ENCODE data around the gene EVA1A.

DNA sequence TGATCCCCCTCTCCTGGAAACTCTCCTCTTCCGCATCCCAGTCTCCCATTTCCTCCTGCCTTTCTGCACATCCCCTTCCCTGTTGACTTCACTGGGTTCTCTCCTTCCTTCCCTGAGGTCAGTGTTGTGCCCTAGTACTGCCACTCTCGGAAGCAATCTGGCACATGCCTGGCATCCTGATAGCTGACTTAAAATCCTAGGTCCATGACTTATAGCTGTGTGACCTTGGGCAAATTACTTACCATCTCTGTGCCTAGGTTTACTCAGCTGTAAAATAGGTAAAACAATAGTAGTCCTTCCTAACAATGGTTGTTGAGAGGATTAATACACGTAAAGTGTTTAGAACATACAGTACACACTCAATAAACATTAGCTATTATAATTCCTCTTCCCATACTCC is 9.3 kb downstream of the EVA1A start:
- TF ChIP-seq, protein P1, sequence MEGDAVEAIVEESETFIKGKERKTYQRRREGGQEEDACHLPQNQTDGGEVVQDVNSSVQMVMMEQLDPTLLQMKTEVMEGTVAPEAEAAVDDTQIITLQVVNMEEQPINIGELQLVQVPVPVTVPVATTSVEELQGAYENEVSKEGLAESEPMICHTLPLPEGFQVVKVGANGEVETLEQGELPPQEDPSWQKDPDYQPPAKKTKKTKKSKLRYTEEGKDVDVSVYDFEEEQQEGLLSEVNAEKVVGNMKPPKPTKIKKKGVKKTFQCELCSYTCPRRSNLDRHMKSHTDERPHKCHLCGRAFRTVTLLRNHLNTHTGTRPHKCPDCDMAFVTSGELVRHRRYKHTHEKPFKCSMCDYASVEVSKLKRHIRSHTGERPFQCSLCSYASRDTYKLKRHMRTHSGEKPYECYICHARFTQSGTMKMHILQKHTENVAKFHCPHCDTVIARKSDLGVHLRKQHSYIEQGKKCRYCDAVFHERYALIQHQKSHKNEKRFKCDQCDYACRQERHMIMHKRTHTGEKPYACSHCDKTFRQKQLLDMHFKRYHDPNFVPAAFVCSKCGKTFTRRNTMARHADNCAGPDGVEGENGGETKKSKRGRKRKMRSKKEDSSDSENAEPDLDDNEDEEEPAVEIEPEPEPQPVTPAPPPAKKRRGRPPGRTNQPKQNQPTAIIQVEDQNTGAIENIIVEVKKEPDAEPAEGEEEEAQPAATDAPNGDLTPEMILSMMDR (IDR thresholded peaks at IDR 0.05 in 4 of 5, conservative IDR thresholded peaks at IDR 0.05 in 1 of 5) = no peak
- TF ChIP-seq POLR2A (IDR thresholded peaks at IDR 0.05) = no peak
